Measurements from ENCODE around the gene ASB9. TPM values are rescaled to one million over a fixed set of nuclear protein-coding genes. Genes with fewer than 3 reads are reported as not detected.

Gene ASB9
- total and polyA plus RNA-seq, 9 of the 15 experiments (the other 6 are each of a cell fraction or from before 2014, with no cell fraction given), result 0.27 to 1.7 (median 0.96) TPM

DNA sequence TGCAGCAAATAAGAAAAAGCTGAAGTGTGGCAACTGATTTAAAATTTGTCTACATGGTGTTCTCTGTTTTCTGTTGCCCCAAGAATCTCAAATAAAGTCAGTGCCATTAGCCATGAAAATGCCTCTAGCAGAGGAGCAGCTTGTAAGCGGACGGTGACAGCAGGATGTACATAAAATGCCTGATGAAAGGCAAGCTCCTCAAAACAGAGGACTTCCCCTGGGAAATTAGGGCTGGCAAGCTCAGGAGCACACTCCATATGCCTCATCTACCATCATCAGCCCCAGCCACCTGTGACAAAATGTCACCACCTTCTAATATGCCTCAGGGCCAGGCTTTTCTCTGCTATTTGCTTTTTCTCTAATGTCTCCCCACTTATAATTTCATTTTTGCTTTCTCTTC is 54.5 kb downstream of the ASB9 start (continued):
- TF ChIP-seq, protein P1, sequence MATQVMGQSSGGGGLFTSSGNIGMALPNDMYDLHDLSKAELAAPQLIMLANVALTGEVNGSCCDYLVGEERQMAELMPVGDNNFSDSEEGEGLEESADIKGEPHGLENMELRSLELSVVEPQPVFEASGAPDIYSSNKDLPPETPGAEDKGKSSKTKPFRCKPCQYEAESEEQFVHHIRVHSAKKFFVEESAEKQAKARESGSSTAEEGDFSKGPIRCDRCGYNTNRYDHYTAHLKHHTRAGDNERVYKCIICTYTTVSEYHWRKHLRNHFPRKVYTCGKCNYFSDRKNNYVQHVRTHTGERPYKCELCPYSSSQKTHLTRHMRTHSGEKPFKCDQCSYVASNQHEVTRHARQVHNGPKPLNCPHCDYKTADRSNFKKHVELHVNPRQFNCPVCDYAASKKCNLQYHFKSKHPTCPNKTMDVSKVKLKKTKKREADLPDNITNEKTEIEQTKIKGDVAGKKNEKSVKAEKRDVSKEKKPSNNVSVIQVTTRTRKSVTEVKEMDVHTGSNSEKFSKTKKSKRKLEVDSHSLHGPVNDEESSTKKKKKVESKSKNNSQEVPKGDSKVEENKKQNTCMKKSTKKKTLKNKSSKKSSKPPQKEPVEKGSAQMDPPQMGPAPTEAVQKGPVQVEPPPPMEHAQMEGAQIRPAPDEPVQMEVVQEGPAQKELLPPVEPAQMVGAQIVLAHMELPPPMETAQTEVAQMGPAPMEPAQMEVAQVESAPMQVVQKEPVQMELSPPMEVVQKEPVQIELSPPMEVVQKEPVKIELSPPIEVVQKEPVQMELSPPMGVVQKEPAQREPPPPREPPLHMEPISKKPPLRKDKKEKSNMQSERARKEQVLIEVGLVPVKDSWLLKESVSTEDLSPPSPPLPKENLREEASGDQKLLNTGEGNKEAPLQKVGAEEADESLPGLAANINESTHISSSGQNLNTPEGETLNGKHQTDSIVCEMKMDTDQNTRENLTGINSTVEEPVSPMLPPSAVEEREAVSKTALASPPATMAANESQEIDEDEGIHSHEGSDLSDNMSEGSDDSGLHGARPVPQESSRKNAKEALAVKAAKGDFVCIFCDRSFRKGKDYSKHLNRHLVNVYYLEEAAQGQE (IDR thresholded peaks at IDR 0.05; ENCODE audit: borderline replicate concordance), result no peak
- TF ChIP-seq, protein P1 (CRISPR knock-in tag; IDR thresholded peaks at IDR 0.05; ENCODE audit: low read depth), result no peak
- TF ChIP-seq, protein P2, sequence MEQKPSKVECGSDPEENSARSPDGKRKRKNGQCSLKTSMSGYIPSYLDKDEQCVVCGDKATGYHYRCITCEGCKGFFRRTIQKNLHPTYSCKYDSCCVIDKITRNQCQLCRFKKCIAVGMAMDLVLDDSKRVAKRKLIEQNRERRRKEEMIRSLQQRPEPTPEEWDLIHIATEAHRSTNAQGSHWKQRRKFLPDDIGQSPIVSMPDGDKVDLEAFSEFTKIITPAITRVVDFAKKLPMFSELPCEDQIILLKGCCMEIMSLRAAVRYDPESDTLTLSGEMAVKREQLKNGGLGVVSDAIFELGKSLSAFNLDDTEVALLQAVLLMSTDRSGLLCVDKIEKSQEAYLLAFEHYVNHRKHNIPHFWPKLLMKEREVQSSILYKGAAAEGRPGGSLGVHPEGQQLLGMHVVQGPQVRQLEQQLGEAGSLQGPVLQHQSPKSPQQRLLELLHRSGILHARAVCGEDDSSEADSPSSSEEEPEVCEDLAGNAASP (IDR thresholded peaks at IDR 0.05), result no peak
- TF ChIP-seq, protein P3, sequence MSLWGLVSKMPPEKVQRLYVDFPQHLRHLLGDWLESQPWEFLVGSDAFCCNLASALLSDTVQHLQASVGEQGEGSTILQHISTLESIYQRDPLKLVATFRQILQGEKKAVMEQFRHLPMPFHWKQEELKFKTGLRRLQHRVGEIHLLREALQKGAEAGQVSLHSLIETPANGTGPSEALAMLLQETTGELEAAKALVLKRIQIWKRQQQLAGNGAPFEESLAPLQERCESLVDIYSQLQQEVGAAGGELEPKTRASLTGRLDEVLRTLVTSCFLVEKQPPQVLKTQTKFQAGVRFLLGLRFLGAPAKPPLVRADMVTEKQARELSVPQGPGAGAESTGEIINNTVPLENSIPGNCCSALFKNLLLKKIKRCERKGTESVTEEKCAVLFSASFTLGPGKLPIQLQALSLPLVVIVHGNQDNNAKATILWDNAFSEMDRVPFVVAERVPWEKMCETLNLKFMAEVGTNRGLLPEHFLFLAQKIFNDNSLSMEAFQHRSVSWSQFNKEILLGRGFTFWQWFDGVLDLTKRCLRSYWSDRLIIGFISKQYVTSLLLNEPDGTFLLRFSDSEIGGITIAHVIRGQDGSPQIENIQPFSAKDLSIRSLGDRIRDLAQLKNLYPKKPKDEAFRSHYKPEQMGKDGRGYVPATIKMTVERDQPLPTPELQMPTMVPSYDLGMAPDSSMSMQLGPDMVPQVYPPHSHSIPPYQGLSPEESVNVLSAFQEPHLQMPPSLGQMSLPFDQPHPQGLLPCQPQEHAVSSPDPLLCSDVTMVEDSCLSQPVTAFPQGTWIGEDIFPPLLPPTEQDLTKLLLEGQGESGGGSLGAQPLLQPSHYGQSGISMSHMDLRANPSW (CRISPR knock-in tag; IDR thresholded peaks at IDR 0.05), result no peak
- TF ChIP-seq, protein P4, sequence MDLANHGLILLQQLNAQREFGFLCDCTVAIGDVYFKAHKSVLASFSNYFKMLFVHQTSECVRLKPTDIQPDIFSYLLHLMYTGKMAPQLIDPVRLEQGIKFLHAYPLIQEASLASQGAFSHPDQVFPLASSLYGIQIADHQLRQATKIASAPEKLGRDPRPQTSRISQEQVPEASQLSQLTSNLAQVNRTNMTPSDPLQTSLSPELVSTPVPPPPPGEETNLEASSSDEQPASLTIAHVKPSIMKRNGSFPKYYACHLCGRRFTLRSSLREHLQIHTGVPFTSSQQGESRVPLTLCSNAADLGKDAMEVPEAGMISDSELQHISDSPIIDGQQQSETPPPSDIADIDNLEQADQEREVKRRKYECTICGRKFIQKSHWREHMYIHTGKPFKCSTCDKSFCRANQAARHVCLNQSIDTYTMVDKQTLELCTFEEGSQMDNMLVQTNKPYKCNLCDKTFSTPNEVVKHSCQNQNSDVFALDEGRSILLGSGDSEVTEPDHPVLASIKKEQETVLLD (IDR thresholded peaks at IDR 0.05), result no peak
- TF ChIP-seq CTBP1 (IDR thresholded peaks at IDR 0.05; ENCODE audit: borderline replicate concordance) (no peak), ZNF830 (CRISPR knock-in tag; IDR thresholded peaks at IDR 0.05) (no peak), KDM4B (IDR thresholded peaks at IDR 0.05; ENCODE audit: borderline replicate concordance in 2 of 2, low read depth in 1 of 2) (no peak)

All from K562 (cell line).